Sigmoid colon (tissue), 7 donors: Measurements from ENCODE around the gene ZNF136. TPM values are rescaled to one million over a fixed set of nuclear protein-coding genes. Genes with fewer than 3 reads are reported as not detected.

Experiments
- DNase-seq: peaks from one replicate; pipeline ENCODE4 v3.0.0-alpha.2; 2019
- H3K27ac ChIP-seq, 4 donors: fragments of 200-600 bp; sonication (generic); one replicate each; pipeline ENCODE4 v1.5.1; 2016 to 2019; ENCODE audit warnings: mild to moderate bottlenecking in 1 of 4
- H3K27me3 ChIP-seq, 3 donors: fragments of 200-600 bp; sonication (generic); one replicate each; pipeline ENCODE4 v1.5.1; 2019; ENCODE audit warnings: mild to moderate bottlenecking in 1 of 3
- H3K36me3 ChIP-seq, 4 donors: fragments of 200-600 bp; sonication (generic); one replicate each; pipeline ENCODE4 v1.5.1; 2016 to 2019
- H3K4me1 ChIP-seq, 4 donors: fragments of 200-600 bp; sonication (generic); one replicate each; pipeline ENCODE4 v1.5.1; 2017 to 2019
- H3K4me3 ChIP-seq, 4 donors: fragments of 200-600 bp; sonication (generic); one replicate each; pipeline ENCODE4 v1.5.1; 2017 to 2019; ENCODE audit warnings: mild to moderate bottlenecking in 2 of 4, moderate library complexity in 1 of 4
- H3K9me3 ChIP-seq, 4 donors: fragments of 200-600 bp in 3 of 4; sonication (generic) in 3 of 4; one replicate each; pipeline versions ENCODE4 v1.5.1 to v1.6.1; 2013 to 2019
- CTCF ChIP-seq, 4 experiments: fragments of 450-650 bp in 3 of 4; fragments of 200-600 bp in 1 of 4; IDR thresholded peaks; one replicate each; pipeline ENCODE4 v1.5.1; 2016 to 2019; ENCODE audit warnings: antibody characterized with exemption in 4 of 4, mild to moderate bottlenecking in 3 of 4, moderate library complexity in 2 of 4
- EP300 ChIP-seq, 4 donors: sonication (generic); formaldehyde crosslinking; IDR thresholded peaks; one replicate each; pipeline ENCODE4 v1.6.1; 2017; ENCODE audit warnings: antibody characterized with exemption in 4 of 4
- POLR2A ChIP-seq, 2 donors: fragments of 450-650 bp; IDR thresholded peaks; one replicate each; pipeline ENCODE4 v1.6.1; 2016; ENCODE audit warnings: antibody characterized with exemption in 2 of 2, mild to moderate bottlenecking in 2 of 2, moderate library complexity in 2 of 2
- POLR2AphosphoS5 ChIP-seq, 4 donors: sonication (generic); formaldehyde crosslinking; IDR thresholded peaks; one replicate each; pipeline ENCODE4 v1.6.1; 2017; ENCODE audit warnings: antibody characterized with exemption in 4 of 4
- WGBS, 2 donors: extraction: QIAGEN DNeasy Blood & Tissue Kit; methylation state at CpG; one replicate each; pipeline ENCODE4 v1.1.7; 2013; 5-methylcytosine and 5-hydroxymethylcytosine counted together
- intact Hi-C: fragments of 100-400 bp; cut with DNase I; formaldehyde crosslinking; loops from one replicate; pipeline ENCODE4 v1.15.1; 2023
- polyA plus RNA-seq, 3 donors: library from polyadenylated mRNA; stranded (reverse); fragments of 200-250 nt; gene quantifications; one replicate each; pipeline ENCODE4 v1.2.3, GENCODE V29; 2013
- total RNA-seq, 4 donors: library from RNA; depleted of rRNA; stranded (reverse); fragments of >200 nt; gene quantifications; one replicate each; pipeline ENCODE4 v1.1.0, GENCODE V29; 2016
- donor health status: healthy with polysubstance abuse.
- donor health status: Bipolar disorder and iron deficiency.
- donor health status: healthy.

The ZNF136 gene
- total and polyA plus RNA-seq, 7 donors = 1.6 to 15.5 (median 9.2) TPM

GRCh38 chr19:12198136-12198535 lies 35.2 kb downstream of the ZNF136 start:
- Histone ChIP-seq H3K4me1 (peaks cover 0 to 17% (median 9%) of the 10 kb centered on the region in 4 donors), H3K36me3 (no peaks in the 10 kb centered on the region), H3K27me3 (no peaks in the 10 kb centered on the region), H3K9me3 (peaks cover 0 to 6% (median 0%) of the 10 kb centered on the region in 4 donors), H3K27ac (no peak overlapping the region), H3K4me3 (no peak overlapping the region)
- TF ChIP-seq POLR2AphosphoS5 (IDR thresholded peaks at IDR 0.05) (no peak), POLR2A (IDR thresholded peaks at IDR 0.05) (no peak), CTCF (IDR thresholded peaks at IDR 0.05) (no peak), EP300 (IDR thresholded peaks at IDR 0.05) (no peak)
- intact Hi-C loops = loop anchor here (10.0 kb wide), 2 partner anchors 97 to 167 kb away; partner anchors contain the start of genes ZNF44 and ZNF442
- DNase-seq = no peak

- no peak overlapping the region for H3K27ac ChIP-seq
- no peaks in the 10 kb centered on the region for H3K27me3 ChIP-seq
- peaks cover 0 to 11% (median 7%) of the 10 kb centered on the region in 4 donors for H3K4me1 ChIP-seq
- no peaks in the 10 kb centered on the region for H3K36me3 ChIP-seq
- no peak overlapping the region for H3K4me3 ChIP-seq
- WGBS, 2 donors = 58 to 82% methylated on average over 3 of the region's 3 CpGs
- no peak for TF ChIP-seq CTCF (IDR thresholded peaks at IDR 0.05)
- no peak for TF ChIP-seq POLR2A (IDR thresholded peaks at IDR 0.05)
- no peak for TF ChIP-seq EP300 (IDR thresholded peaks at IDR 0.05)
- no peak for TF ChIP-seq POLR2AphosphoS5 (IDR thresholded peaks at IDR 0.05)
- intact Hi-C loops = loop anchor here (10.0 kb wide), 2 partner anchors 95 to 165 kb away; partner anchors contain the start of genes ZNF44 and ZNF442
- peaks cover 0 to 6% (median 0%) of the 10 kb centered on the region in 4 donors for H3K9me3 ChIP-seq
- DNase-seq = no peak
Observed at GRCh38 chr19:12199757-12200419, 37.0 kb downstream of the ZNF136 start.

GRCh38 chr19:12202250-12202649 lies 39.4 kb downstream of the ZNF136 start:
- H3K36me3 ChIP-seq = no peaks in the 10 kb centered on the region
- intact Hi-C loops = no loop called here
- H3K9me3 ChIP-seq = peaks cover 0 to 7% (median 0%) of the 10 kb centered on the region in 4 donors
- 16 to 56% methylated on average over 4 of the region's 4 CpGs for WGBS, 2 donors
- no peak overlapping the region for H3K27ac ChIP-seq
- TF ChIP-seq POLR2AphosphoS5 (IDR thresholded peaks at IDR 0.05) = no peak
- TF ChIP-seq EP300 (IDR thresholded peaks at IDR 0.05) = no peak
- TF ChIP-seq POLR2A (IDR thresholded peaks at IDR 0.05) = no peak
- TF ChIP-seq CTCF (IDR thresholded peaks at IDR 0.05) = peak in 1 of 4 experiments; percentile 13
- no peak for DNase-seq
- H3K4me1 ChIP-seq = no peaks in the 10 kb centered on the region
- no peaks in the 10 kb centered on the region for H3K27me3 ChIP-seq
- no peak overlapping the region for H3K4me3 ChIP-seq

- DNase-seq = no peak
- Histone ChIP-seq H3K36me3 (peaks cover 0 to 7% (median 0%) of the 10 kb centered on the region in 4 donors), H3K4me3 (no peak overlapping the region), H3K9me3 (peaks cover 0 to 20% (median 12%) of the 10 kb centered on the region in 4 donors), H3K27me3 (no peaks in the 10 kb centered on the region), H3K4me1 (no peaks in the 10 kb centered on the region), H3K27ac (no peak overlapping the region)
- 87 to 97% methylated on average over 4 of the region's 4 CpGs for WGBS, 2 donors
- TF ChIP-seq POLR2AphosphoS5 (IDR thresholded peaks at IDR 0.05) (no peak), CTCF (IDR thresholded peaks at IDR 0.05) (no peak), EP300 (IDR thresholded peaks at IDR 0.05) (no peak), POLR2A (IDR thresholded peaks at IDR 0.05) (no peak)
- intact Hi-C loops = no loop called here
Observed at GRCh38 chr19:12205296-12205695, 42.4 kb downstream of the ZNF136 start.
